Measurements from ENCODE around the gene SLC44A2. TPM values are rescaled to one million over a fixed set of nuclear protein-coding genes. Genes with fewer than 3 reads are reported as not detected.

The SLC44A2 gene
- total and polyA plus RNA-seq, 10 of the 15 experiments (the other 5 are each of a cell fraction or from before 2014, with no cell fraction given) = 3.0 to 51.3 (median 26.8) TPM

GRCh38 chr19:10580979-10581631 is 44.2 kb upstream of the SLC44A2 start (continued):
- TF ChIP-seq ZNF687 (IDR thresholded peaks at IDR 0.05) (no peak), NFYB (IDR thresholded peaks at IDR 0.05; ENCODE audit: insufficient read depth, low read depth, low read length) (no peak), SUZ12 (IDR thresholded peaks at IDR 0.05; ENCODE audit: unreplicated experiment) (no peak), TCF7 (IDR thresholded peaks at IDR 0.05; ENCODE audit: borderline replicate concordance) (no peak), PAX5 (IDR thresholded peaks at IDR 0.05; ENCODE audit: borderline replicate concordance, low read depth, low read length) (no peak), CBX5 (IDR thresholded peaks at IDR 0.05; ENCODE audit: low read depth) (no peak), ZBTB33 (IDR thresholded peaks at IDR 0.05) (no peak), RFX5 (IDR thresholded peaks at IDR 0.05; ENCODE audit: low read depth, low read length) (no peak), SPI1 (IDR thresholded peaks at IDR 0.05; ENCODE audit: borderline replicate concordance, insufficient read depth, low read depth, low read length) (no peak), BCLAF1 (IDR thresholded peaks at IDR 0.05) (no peak), CREM (IDR thresholded peaks at IDR 0.05; ENCODE audit: low read depth) (no peak), SREBF1 (IDR thresholded peaks at IDR 0.05; ENCODE audit: low read length) (no peak), RBBP5 (conservative IDR thresholded peaks at IDR 0.05) (no peak), TARDBP (IDR thresholded peaks at IDR 0.05; ENCODE audit: borderline replicate concordance) (no peak), PKNOX1 (IDR thresholded peaks at IDR 0.05) (no peak), MEF2A (IDR thresholded peaks at IDR 0.05; ENCODE audit: insufficient read depth, low read depth, low read length) (no peak), E2F8 (IDR thresholded peaks at IDR 0.05; ENCODE audit: low read depth, partially characterized antibody) (no peak), RCOR1 (conservative IDR thresholded peaks at IDR 0.05; ENCODE audit: low read depth, low read length) (no peak)
